ENCODE results near the gene NUP54. TPM values are rescaled to one million over a fixed set of nuclear protein-coding genes. Genes with fewer than 3 reads are reported as not detected.

The NUP54 gene
- total RNA-seq, 4 donors from 2014 or later, result 27.4 to 36.5 (median 31.0) TPM

GRCh38 chr4:76067652-76068286 lies 80.4 kb downstream of the NUP54 start:
- DNase-seq (ENCODE audit: low spot score in 2 of 2), result peak; percentile 62 to 88
- intact Hi-C loops (cut with DNase I; ENCODE audit: low total_unique reads), result loop anchor here (5.0 kb wide), 1 partner anchor 75 kb away; the partner anchor contains the start of gene SDAD1
- TF ChIP-seq POLR2A (IDR thresholded peaks at IDR 0.05) (no peak), CTCF (IDR thresholded peaks at IDR 0.05) (no peak)
- 0 to 4% methylated on average over 2 of the region's 2 CpGs for WGBS, 2 donors
- H3K4me3 ChIP-seq (ENCODE audit: low read depth, poor library complexity, severe bottlenecking), result no peak overlapping the region

DNA sequence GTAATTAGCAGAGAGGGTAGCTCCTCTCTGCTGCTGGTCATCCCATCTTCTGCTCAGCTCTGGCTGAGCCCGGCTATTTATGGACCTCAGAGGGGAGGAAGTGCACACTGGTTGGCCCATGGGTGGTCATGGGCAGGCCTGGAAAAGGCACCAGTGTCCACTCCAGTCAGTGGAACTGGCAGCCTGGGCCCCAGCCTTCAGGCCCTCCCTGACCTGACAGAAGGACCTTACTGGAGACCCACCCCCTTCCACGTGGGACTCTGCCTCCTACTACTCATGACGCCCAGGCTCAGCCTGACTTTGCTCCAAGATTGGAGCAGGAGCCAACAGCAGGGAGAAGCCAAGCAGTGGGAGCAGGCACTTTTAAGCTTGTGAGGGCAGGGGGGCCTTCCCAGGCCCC lies 81.7 kb downstream of the NUP54 start:
- WGBS, 2 donors, result 61 to 67% methylated on average over 3 of the region's 3 CpGs
- DNase-seq (ENCODE audit: low spot score in 2 of 2), result peak in 1 of 2 donors; percentile 70
- intact Hi-C loops (cut with DNase I; ENCODE audit: low total_unique reads), result loop anchor here (5.0 kb wide), 1 partner anchor 74 kb away; the partner anchor contains the start of gene SDAD1
- no peak overlapping the region for H3K4me3 ChIP-seq (ENCODE audit: low read depth, poor library complexity, severe bottlenecking)
- no peak for TF ChIP-seq POLR2A (IDR thresholded peaks at IDR 0.05)
- no peak for TF ChIP-seq CTCF (IDR thresholded peaks at IDR 0.05)

Other genes starting within 250 kb of the NUP54 start
- under 1 TPM in 1 of 4 donors, not detected in 3; 0.04 TPM for gene PPEF2, start 245.9 kb downstream of the NUP54 start, total RNA-seq
- 100 to 1,000 TPM in 2 of 4 donors, 10 to 100 TPM in 2; 63.5 to 153 (median 100) TPM for gene NAAA, start 207.4 kb downstream of the NUP54 start, total RNA-seq
- gene SDAD1, start 157.5 kb downstream of the NUP54 start, total RNA-seq, result 10 to 100 TPM; 27.6 to 36.6 (median 31.7) TPM
- 1 to 10 TPM in 1 of 4 donors, under 1 TPM in 2, not detected in 1; 0.10 to 1.3 (median 0.63) TPM for gene CXCL9, start 140.9 kb downstream of the NUP54 start, total RNA-seq
- under 1 TPM in 2 of 4 donors, not detected in 2; 0.30 to 0.64 TPM for gene CXCL10, start 124.9 kb downstream of the NUP54 start, total RNA-seq
- gene CXCL11, start 112.3 kb downstream of the NUP54 start, total RNA-seq, result not detected
- 1 to 10 TPM in 1 of 4 donors, under 1 TPM in 2, not detected in 1; 0.34 to 1.3 (median 0.81) TPM for gene ART3, start 73.7 kb downstream of the NUP54 start, total RNA-seq
- gene SCARB2, start 65.4 kb upstream of the NUP54 start, total RNA-seq, result 100 to 1,000 TPM in 1 of 4 donors, 10 to 100 TPM in 3; 74.9 to 111 (median 82.8) TPM
- gene FAM47E, start 103.3 kb upstream of the NUP54 start, total RNA-seq, result 1 to 10 TPM in 2 of 4 donors, under 1 TPM in 1, not detected in 1; 0.62 to 4.7 (median 1.3) TPM
- 1 to 10 TPM in 3 of 4 donors, under 1 TPM in 1; 0.89 to 2.3 (median 1.1) TPM for gene STBD1, start 158.3 kb upstream of the NUP54 start, total RNA-seq